Endothelial cell of umbilical vein (primary cell): ENCODE measurements around the gene C3orf20. TPM values are rescaled to one million over a fixed set of nuclear protein-coding genes. Genes with fewer than 3 reads are reported as not detected.

Source experiments
- BruUV-seq: library from RNA; stranded (reverse); fragments of 400-500 nt; replicated peaks from 2 replicates; lab custom pipeline; 2021; lab: Mats Ljungman, UMichigan
- CTCF ChIA-PET: fragments of 300-600, 350-600 bp; sonication (Branson Sonifier 250); formaldehyde crosslinking; loops from one replicate; lab custom pipeline; 2021; ENCODE audit warnings: antibody characterized with exemption, inconsistent platforms; lab: Charles Lee
- POLR2A ChIA-PET: fragments of 300-600, 350-600 bp; sonication (Branson Sonifier 250); formaldehyde crosslinking; loops from one replicate; lab custom pipeline; 2021; ENCODE audit warnings: antibody characterized with exemption, inconsistent platforms; lab: Charles Lee
- DNase-seq: peaks from one replicate; pipeline ENCODE4 v3.0.0-alpha.2; 2011; ENCODE audit warnings: low read depth, low spot score
- FAIRE-seq: peaks from 2 replicates; lab custom pipeline; 2011; peaks lifted over from hg19 to GRCh38; lab: Jason Lieb, UNC
- H2AFZ ChIP-seq: 2 replicates; pipeline ENCODE4 v1.6.0; 2012; ENCODE audit warnings: low read depth, low read length, control low read depth, inconsistent platforms
- H3K27ac ChIP-seq: 2 replicates; pipeline ENCODE4 v1.5.1; 2011; ENCODE audit warnings: low read depth, mild to moderate bottlenecking, control low read depth, low read length, moderate library complexity; ENCODE audit not compliant: insufficient read depth
- H3K27me3 ChIP-seq, 2 experiments: 2 replicates each; pipeline versions ENCODE4 v1.6.0 to v1.6.1; 2011; ENCODE audit warnings: low read length in 2 of 2, mixed read lengths in 1 of 2; ENCODE audit not compliant: control insufficient read depth in 2 of 2, insufficient read depth in 2 of 2
- H3K36me3 ChIP-seq, 2 experiments: 2 replicates in 1 of 2; 3 replicates in 1 of 2; pipeline ENCODE4 v1.5.1; 2011; ENCODE audit warnings: low read length in 2 of 2, mild to moderate bottlenecking in 1 of 2, moderate library complexity in 1 of 2; ENCODE audit not compliant: control insufficient read depth in 2 of 2, insufficient read depth in 2 of 2; ENCODE audit errors: extremely low read depth in 1 of 2
- H3K4me1 ChIP-seq: 3 replicates; pipeline ENCODE4 v1.5.1; 2011; ENCODE audit warnings: mild to moderate bottlenecking, low read length; ENCODE audit not compliant: control insufficient read depth, insufficient read depth; ENCODE audit errors: extremely low read depth
- H3K4me2 ChIP-seq: 2 replicates; pipeline ENCODE4 v1.6.1; 2011; ENCODE audit warnings: low read length, control low read depth, mixed read lengths; ENCODE audit not compliant: insufficient read depth
- H3K4me3 ChIP-seq, 3 experiments: fragments of 200-600 bp in 1 of 3; sonication (generic), shearing (Covaris generic) in 1 of 3; replicated peaks in 1 of 3; 2 replicates each; pipeline ENCODE4 v1.5.1; 2011 to 2016; ENCODE audit warnings: control low read depth in 3 of 3, low read length in 3 of 3, mild to moderate bottlenecking in 2 of 3, inconsistent platforms in 1 of 3, low read depth in 1 of 3, moderate library complexity in 1 of 3; ENCODE audit not compliant: insufficient read depth in 1 of 3
- H3K79me2 ChIP-seq: 2 replicates; pipeline ENCODE4 v1.6.0; 2012; ENCODE audit warnings: low read length, inconsistent platforms; ENCODE audit not compliant: control insufficient read depth, insufficient read depth
- H3K9ac ChIP-seq: replicated peaks from 2 replicates; pipeline ENCODE3; 2011; ENCODE audit warnings: low read length, control low read depth; ENCODE audit not compliant: insufficient read depth; ENCODE audit errors: extremely low read depth
- H3K9me1 ChIP-seq: replicated peaks from 3 replicates; pipeline ENCODE4 v1.6.0; 2011; ENCODE audit warnings: mild to moderate bottlenecking, low read length; ENCODE audit not compliant: control insufficient read depth, insufficient read depth; ENCODE audit errors: extremely low read depth
- H3K9me3 ChIP-seq: replicated peaks from 2 replicates; pipeline ENCODE4 v1.5.1; 2012; ENCODE audit warnings: low read length, inconsistent platforms; ENCODE audit not compliant: control insufficient read depth, insufficient read depth
- H4K20me1 ChIP-seq: replicated peaks from 2 replicates; pipeline ENCODE3; 2011; ENCODE audit warnings: mild to moderate bottlenecking, low read length; ENCODE audit not compliant: control insufficient read depth, insufficient read depth; ENCODE audit errors: extremely low read depth
- EZH2 ChIP-seq: IDR thresholded peaks from 2 replicates; pipeline ENCODE4 v1.6.1; 2012; ENCODE audit warnings: borderline replicate concordance, low read depth, mild to moderate bottlenecking, moderate library complexity, low read length, inconsistent platforms; ENCODE audit not compliant: severe bottlenecking
- FOS ChIP-seq: IDR thresholded peaks from 2 replicates; pipeline ENCODE4 v1.6.1; 2011; ENCODE audit warnings: mild to moderate bottlenecking, low read length, moderate library complexity, borderline replicate concordance; ENCODE audit not compliant: insufficient read depth
- GATA2 ChIP-seq: IDR thresholded peaks from 2 replicates; pipeline ENCODE4 v1.7.0; 2011; ENCODE audit warnings: low read depth, mild to moderate bottlenecking, moderate library complexity, mixed read lengths, low read length; ENCODE audit not compliant: insufficient read length, insufficient read depth
- JUN ChIP-seq: IDR thresholded peaks from 2 replicates; pipeline ENCODE4 v1.6.1; 2011; ENCODE audit warnings: borderline replicate concordance, low read depth; ENCODE audit not compliant: insufficient read length, insufficient read depth
- MYC ChIP-seq: IDR thresholded peaks from one replicate; pipeline ENCODE4 v1.6.1; 2011; ENCODE audit warnings: mild to moderate bottlenecking, low read depth, low read length
- POLR2A ChIP-seq: IDR thresholded peaks from 2 replicates; pipeline ENCODE4 v1.6.1; 2012; ENCODE audit warnings: low read depth, mild to moderate bottlenecking, control low read depth, low read length
- POLR2AphosphoS5 ChIP-seq: IDR thresholded peaks from 2 replicates; pipeline ENCODE4 v1.6.1; 2012; ENCODE audit warnings: low read depth, mild to moderate bottlenecking, control low read depth, low read length, moderate library complexity; ENCODE audit not compliant: insufficient read depth
- dilution Hi-C: fragments of 300-500 bp; cut with MboI; formaldehyde crosslinking; loops from one replicate; pipeline ENCODE4 v1.15.0; 2019; ENCODE audit warnings: low sequenced_read_pairs; ENCODE audit not compliant: extremely low pct_ligation_motif_present
- intact Hi-C: fragments of 100-400 bp; cut with micrococcal nuclease; formaldehyde crosslinking; loops from one replicate; pipeline ENCODE4 v1.10.0; 2022
- polyA plus RNA-seq, 4 experiments: library from polyadenylated mRNA; depleted of rRNA in 3 of 4; stranded (reverse) in 3 of 4; unstranded in 1 of 4; fragments of >200 nt; gene quantifications; 2 replicates each; pipeline versions ENCODE4 v1.2.1 to v1.2.3, GENCODE V29; 2011 to 2012; ENCODE audit warnings: missing spikeins in 1 of 4
- total RNA-seq: library from RNA; stranded (reverse); gene quantifications from 2 replicates; pipeline ENCODE4 v1.2.3, GENCODE V29; 2021
- TF ChIP-seq, protein P1 (sequence below): IDR thresholded peaks from 2 replicates; pipeline ENCODE4 v1.6.1; 2011; ENCODE audit not compliant: insufficient read depth, insufficient read length
- TF ChIP-seq, protein P2 (sequence below), 2 donors: IDR thresholded peaks; 1 replicate in 1 of 2; 2 replicates in 1 of 2; pipeline ENCODE4 v1.5.1; 2011; ENCODE audit warnings: low read length in 2 of 2, mild to moderate bottlenecking in 2 of 2, moderate library complexity in 2 of 2, control low read depth in 1 of 2, inconsistent platforms in 1 of 2, low read depth in 1 of 2; ENCODE audit not compliant: insufficient read depth in 1 of 2; ENCODE audit errors: extremely low read depth in 1 of 2

C3orf20 gene
- total and polyA plus RNA-seq, 2 donors (not counting 3 experiments of a cell fraction or from before 2014, with no cell fraction given): not detected

DNA sequence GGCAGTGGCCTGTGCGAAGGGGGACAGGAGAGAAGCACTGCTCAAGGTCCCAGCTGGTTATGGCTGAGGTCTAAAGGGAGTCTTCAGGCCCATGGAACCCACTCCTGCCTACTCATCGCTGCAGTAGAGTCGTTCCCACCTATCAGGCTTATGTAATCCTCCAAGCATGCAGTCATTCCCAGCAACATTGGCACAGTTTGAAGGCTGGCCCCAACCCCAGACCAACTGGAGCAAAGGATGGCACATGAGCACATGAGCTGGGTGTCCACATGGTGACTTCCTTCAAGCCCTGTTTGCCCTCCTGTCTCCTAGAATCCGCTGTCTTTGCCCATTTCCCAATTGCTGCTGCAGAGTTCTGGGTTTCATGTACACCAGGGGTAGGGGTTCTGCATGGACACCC is 83.4 kb downstream of the C3orf20 start:
- Histone ChIP-seq H3K27ac (no peak overlapping the region), H3K27me3 (no peaks in the 10 kb centered on the region), H4K20me1 (no peaks in the 10 kb centered on the region), H3K4me2 (no peak overlapping the region), H3K9me3 (no peaks in the 10 kb centered on the region), H3K4me1 (no peaks in the 10 kb centered on the region), H3K9me1 (no peaks in the 10 kb centered on the region), H2AFZ (no peak overlapping the region), H3K4me3 (no peak overlapping the region), H3K79me2 (no peaks in the 10 kb centered on the region), H3K9ac (no peak overlapping the region), H3K36me3 (no peaks in the 10 kb centered on the region)
- TF ChIP-seq GATA2 (no peak), FOS (no peak), EZH2 (no peak)
- FAIRE-seq (no peak), DNase-seq (no peak)
- intact Hi-C loops: no loop called here
- dilution Hi-C loops: no loop called here
- no TSS peak for BruUV-seq
- CTCF ChIA-PET: no interaction called here
- POLR2A ChIA-PET: no interaction called here

DNA sequence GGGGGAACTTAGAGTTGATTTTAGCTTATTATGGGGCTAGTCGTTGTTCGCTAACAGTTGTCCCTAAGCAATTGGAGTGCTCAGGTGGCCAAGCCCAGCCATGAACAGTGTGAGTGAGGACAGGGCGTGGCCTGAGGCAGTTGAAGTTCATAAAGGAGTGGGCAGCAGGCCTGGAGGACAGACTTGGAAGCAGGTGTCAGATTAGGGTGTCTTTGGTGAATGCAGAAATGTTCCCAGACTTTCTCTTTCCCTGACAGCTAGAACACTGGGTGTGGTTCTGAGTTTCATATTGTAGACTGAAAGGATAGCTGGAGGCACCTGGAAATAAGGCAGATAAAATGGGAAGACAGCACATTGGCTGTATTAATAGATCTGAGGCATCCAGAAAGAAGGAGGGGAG is 84.0 kb downstream of the C3orf20 start:
- ChIA-PET POLR2A (no interaction called here), CTCF (interaction anchor here (2.3 kb wide), 1 partner anchor 22 kb away, joined by 6 read pairs; no protein-coding TSS in a partner anchor)
- dilution Hi-C loops: no loop called here
- BruUV-seq: no TSS peak
- no peak for TF ChIP-seq POLR2A
- TF ChIP-seq GATA2: no peak
- TF ChIP-seq JUN: no peak
- TF ChIP-seq POLR2AphosphoS5: no peak
- TF ChIP-seq EZH2: no peak
- TF ChIP-seq, protein P1, sequence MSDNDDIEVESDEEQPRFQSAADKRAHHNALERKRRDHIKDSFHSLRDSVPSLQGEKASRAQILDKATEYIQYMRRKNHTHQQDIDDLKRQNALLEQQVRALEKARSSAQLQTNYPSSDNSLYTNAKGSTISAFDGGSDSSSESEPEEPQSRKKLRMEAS: no peak
- TF ChIP-seq MYC: no peak
- TF ChIP-seq, protein P2, sequence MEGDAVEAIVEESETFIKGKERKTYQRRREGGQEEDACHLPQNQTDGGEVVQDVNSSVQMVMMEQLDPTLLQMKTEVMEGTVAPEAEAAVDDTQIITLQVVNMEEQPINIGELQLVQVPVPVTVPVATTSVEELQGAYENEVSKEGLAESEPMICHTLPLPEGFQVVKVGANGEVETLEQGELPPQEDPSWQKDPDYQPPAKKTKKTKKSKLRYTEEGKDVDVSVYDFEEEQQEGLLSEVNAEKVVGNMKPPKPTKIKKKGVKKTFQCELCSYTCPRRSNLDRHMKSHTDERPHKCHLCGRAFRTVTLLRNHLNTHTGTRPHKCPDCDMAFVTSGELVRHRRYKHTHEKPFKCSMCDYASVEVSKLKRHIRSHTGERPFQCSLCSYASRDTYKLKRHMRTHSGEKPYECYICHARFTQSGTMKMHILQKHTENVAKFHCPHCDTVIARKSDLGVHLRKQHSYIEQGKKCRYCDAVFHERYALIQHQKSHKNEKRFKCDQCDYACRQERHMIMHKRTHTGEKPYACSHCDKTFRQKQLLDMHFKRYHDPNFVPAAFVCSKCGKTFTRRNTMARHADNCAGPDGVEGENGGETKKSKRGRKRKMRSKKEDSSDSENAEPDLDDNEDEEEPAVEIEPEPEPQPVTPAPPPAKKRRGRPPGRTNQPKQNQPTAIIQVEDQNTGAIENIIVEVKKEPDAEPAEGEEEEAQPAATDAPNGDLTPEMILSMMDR (IDR thresholded peaks at IDR 0.05; ENCODE audit: extremely low read depth in 1 of 2, insufficient read depth in 1 of 2, low read depth in 1 of 2, low read length in 2 of 2): no peak
- no peak for TF ChIP-seq FOS
- Histone ChIP-seq H3K9ac (no peak overlapping the region), H3K36me3 (no peaks in the 10 kb centered on the region), H3K27ac (no peak overlapping the region), H3K4me3 (no peak overlapping the region), H3K9me1 (no peaks in the 10 kb centered on the region), H3K4me2 (no peak overlapping the region), H4K20me1 (no peaks in the 10 kb centered on the region), H3K9me3 (no peaks in the 10 kb centered on the region), H3K27me3 (no peaks in the 10 kb centered on the region), H3K4me1 (no peaks in the 10 kb centered on the region), H2AFZ (no peak overlapping the region), H3K79me2 (no peaks in the 10 kb centered on the region)
- intact Hi-C loops: no loop called here
- DNase-seq: no peak
- no peak for FAIRE-seq
